ENCODE results near the gene LRRFIP1.

DNA sequence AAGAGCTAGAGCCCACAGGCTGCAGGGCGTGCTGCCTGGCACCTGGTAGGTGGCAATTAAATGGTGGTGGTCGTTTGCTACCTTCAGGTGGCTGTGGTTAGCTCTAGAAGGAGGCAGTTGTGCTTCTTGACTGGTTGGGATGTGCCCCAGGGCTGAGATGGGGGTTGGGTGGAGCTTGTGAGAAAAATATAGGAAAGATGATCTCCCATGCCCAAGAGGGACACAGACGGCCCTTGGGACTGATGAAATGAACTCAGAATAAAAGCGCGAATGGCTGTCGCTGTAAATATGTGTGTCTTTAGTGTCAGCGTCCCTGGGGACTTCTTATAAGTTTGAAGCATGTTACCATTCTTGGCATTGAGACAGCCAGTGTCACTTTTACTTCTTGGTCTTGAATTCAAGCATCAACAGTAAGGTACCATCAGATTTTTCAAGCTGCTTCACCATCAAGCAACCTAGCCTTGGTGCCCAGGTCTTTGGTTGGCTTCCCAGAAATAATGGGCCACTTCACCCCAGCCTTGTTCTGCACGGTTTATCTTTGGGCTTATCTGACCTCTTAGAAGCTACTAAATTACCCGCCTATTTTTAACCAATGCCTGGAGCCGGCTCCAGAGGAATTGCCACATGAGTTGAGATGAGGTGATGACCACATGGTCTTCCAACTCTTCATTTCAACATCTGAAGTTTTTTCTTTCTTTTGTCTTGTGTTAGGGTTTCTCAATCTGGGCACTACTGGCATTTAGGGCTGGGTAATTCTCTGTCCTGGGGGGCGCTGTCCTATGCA, 11.9 kb downstream of the LRRFIP1 start:
- TF ChIP-seq, protein P1, sequence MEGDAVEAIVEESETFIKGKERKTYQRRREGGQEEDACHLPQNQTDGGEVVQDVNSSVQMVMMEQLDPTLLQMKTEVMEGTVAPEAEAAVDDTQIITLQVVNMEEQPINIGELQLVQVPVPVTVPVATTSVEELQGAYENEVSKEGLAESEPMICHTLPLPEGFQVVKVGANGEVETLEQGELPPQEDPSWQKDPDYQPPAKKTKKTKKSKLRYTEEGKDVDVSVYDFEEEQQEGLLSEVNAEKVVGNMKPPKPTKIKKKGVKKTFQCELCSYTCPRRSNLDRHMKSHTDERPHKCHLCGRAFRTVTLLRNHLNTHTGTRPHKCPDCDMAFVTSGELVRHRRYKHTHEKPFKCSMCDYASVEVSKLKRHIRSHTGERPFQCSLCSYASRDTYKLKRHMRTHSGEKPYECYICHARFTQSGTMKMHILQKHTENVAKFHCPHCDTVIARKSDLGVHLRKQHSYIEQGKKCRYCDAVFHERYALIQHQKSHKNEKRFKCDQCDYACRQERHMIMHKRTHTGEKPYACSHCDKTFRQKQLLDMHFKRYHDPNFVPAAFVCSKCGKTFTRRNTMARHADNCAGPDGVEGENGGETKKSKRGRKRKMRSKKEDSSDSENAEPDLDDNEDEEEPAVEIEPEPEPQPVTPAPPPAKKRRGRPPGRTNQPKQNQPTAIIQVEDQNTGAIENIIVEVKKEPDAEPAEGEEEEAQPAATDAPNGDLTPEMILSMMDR (IDR thresholded peaks at IDR 0.05), result no peak
- TF ChIP-seq POLR2A (IDR thresholded peaks at IDR 0.05), result no peak

Data from esophagus squamous epithelium (tissue), 4 donors.